Nephron (organoid): Measurements from ENCODE around the gene CLIC5.
A peak's percentile ranks its signal among the peaks of the same experiment; 100 is the strongest.

Source experiments
- H3K27ac Mint-ChIP-seq, 3 experiments: 2 replicates each; pipeline ENCODE4 v1.8.0; 2020; ENCODE audit warnings: mixed read lengths in 3 of 3, mild to moderate bottlenecking in 2 of 3, moderate library complexity in 1 of 3
- H3K27me3 Mint-ChIP-seq: 2 replicates; pipeline ENCODE4 v1.8.0; 2021; ENCODE audit warnings: low read depth, mild to moderate bottlenecking, moderate library complexity, mixed read lengths
- H3K36me3 Mint-ChIP-seq: 2 replicates; pipeline ENCODE4 v1.8.0; 2020; ENCODE audit warnings: low read depth, mixed read lengths
- H3K4me1 Mint-ChIP-seq: 2 replicates; pipeline ENCODE4 v1.8.0; 2020; ENCODE audit warnings: mixed read lengths
- H3K4me3 Mint-ChIP-seq, 3 experiments: 2 replicates each; pipeline ENCODE4 v1.8.0; 2020; ENCODE audit warnings: mild to moderate bottlenecking in 3 of 3, mixed read lengths in 3 of 3, moderate library complexity in 2 of 3
- H3K9me3 Mint-ChIP-seq: 2 replicates; pipeline ENCODE4 v1.8.0; 2020; ENCODE audit warnings: mixed read lengths
- CTCF ChIP-seq, 3 experiments: fragments of 200-600 bp; sonication (generic); IDR thresholded peaks; one replicate each; pipeline ENCODE4 v1.5.0; 2021; ENCODE audit warnings: antibody characterized with exemption in 3 of 3; ENCODE audit not compliant: unreplicated experiment in 3 of 3

The CLIC5 gene

DNA sequence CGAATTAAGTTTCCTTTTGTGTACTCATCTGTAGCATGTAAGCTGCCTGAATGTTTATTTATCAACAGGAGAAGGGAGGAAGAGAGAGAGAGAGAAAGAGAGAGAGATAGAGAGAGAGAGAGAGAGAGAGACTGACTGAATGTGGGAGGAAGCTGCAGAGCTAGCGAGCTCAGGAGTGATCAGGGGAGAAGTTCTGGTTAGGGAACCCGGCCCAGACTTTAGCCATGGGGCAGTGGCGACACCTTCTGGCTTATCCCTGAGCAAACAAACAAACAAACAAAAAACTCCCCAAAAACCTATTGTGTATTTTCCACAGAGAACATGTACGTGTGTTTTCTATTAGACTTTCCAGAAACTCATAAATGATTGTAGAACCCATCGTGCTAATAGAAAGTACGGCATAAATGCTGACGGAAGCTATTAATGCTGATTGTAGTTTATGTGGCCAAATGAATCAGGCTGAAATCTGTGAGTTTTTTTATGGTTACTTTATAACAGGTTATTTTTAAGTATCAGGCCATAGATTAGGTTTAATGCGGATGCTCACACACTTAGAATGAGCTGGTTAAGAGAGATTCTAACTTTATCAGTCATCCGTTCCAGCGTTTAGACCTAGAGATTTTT, 92.8 kb downstream of the CLIC5 start:
- peak; percentile 71 to 78 (median 75) for TF ChIP-seq CTCF (IDR thresholded peaks at IDR 0.05; ENCODE audit: unreplicated experiment in 3 of 3)
- H3K27me3 Mint-ChIP-seq, result peaks cover 22% of the 10 kb centered on the region
- no peaks in the 10 kb centered on the region for H3K36me3 Mint-ChIP-seq
- H3K9me3 Mint-ChIP-seq, result no peaks in the 10 kb centered on the region
- H3K4me1 Mint-ChIP-seq, result peaks cover 20% of the 10 kb centered on the region
- H3K27ac Mint-ChIP-seq, result peak overlapping the region in 2 of 3 experiments; percentile 2 to 63
- H3K4me3 Mint-ChIP-seq, result no peak overlapping the region

GRCh38 chr6:45921691-45922281, 93.9 kb downstream of the CLIC5 start:
- no peak for TF ChIP-seq CTCF (IDR thresholded peaks at IDR 0.05; ENCODE audit: unreplicated experiment in 3 of 3)
- no peak overlapping the region for H3K4me3 Mint-ChIP-seq

DNA sequence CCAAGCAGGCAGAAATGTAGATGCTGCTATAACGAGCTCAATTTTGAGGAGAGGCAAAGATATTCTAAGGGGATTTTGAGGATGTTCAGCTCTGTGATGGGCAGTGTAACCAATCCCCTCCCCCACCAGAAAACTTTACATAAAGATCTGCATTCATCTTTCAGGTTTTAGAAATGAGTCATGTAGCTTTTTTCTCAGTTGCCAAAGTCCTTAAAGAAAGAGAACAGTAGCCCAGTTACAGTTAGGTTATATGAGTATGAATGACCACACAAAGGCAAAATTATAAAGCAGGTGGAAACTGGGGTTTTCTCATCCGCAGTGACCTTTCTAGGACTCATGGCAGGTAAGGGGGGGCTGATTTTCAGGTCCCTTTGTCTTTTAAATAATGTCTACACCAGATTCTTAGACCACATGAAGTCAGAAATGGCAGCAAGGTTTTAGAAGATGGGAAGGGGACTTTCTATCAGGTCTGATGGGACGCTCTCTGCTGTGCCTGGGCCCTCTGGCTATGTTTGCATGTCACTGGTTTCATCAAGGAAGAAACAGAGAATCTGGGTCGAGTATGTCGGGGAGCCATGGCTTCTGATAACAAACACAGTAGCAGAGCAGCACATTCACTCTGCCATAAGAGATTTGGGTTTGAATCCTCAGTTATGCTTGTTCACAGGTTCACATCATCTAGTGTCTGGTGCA, 94.7 kb downstream of the CLIC5 start:
- TF ChIP-seq CTCF (IDR thresholded peaks at IDR 0.05; ENCODE audit: unreplicated experiment in 3 of 3), result no peak
- no peaks in the 10 kb centered on the region for H3K9me3 Mint-ChIP-seq
- peaks cover 5% of the 10 kb centered on the region for H3K36me3 Mint-ChIP-seq
- no peak overlapping the region for H3K27ac Mint-ChIP-seq
- H3K27me3 Mint-ChIP-seq, result peaks cover 11% of the 10 kb centered on the region
- peaks cover 26% of the 10 kb centered on the region for H3K4me1 Mint-ChIP-seq
- H3K4me3 Mint-ChIP-seq, result no peak overlapping the region

More at GRCh38 chr6:45921691-45922281, 93.9 kb downstream of the CLIC5 start:
- H3K27me3 Mint-ChIP-seq, result peaks cover 14% of the 10 kb centered on the region
- peak overlapping the region in 2 of 3 experiments; percentile 36 to 63 for H3K27ac Mint-ChIP-seq
- peaks cover 20% of the 10 kb centered on the region for H3K4me1 Mint-ChIP-seq
- peaks cover under 1% of the 10 kb centered on the region for H3K36me3 Mint-ChIP-seq
- no peaks in the 10 kb centered on the region for H3K9me3 Mint-ChIP-seq

GRCh38 chr6:45917439-45917838, 98.2 kb downstream of the CLIC5 start:
- H3K9me3 Mint-ChIP-seq, result no peaks in the 10 kb centered on the region
- H3K36me3 Mint-ChIP-seq, result peaks cover 9% of the 10 kb centered on the region
- peak overlapping the region in 1 of 3 experiments; percentile 37 for H3K27ac Mint-ChIP-seq
- H3K4me3 Mint-ChIP-seq, result no peak overlapping the region
- H3K4me1 Mint-ChIP-seq, result peaks cover 20% of the 10 kb centered on the region
- peaks cover 11% of the 10 kb centered on the region for H3K27me3 Mint-ChIP-seq
- TF ChIP-seq CTCF (IDR thresholded peaks at IDR 0.05; ENCODE audit: unreplicated experiment in 3 of 3), result no peak

- no peak for TF ChIP-seq CTCF (IDR thresholded peaks at IDR 0.05; ENCODE audit: unreplicated experiment in 3 of 3)
- peak overlapping the region in 1 of 3 experiments; percentile 3 for H3K4me3 Mint-ChIP-seq
- H3K36me3 Mint-ChIP-seq, result peaks cover 9% of the 10 kb centered on the region
- H3K4me1 Mint-ChIP-seq, result peaks cover 17% of the 10 kb centered on the region
- no peaks in the 10 kb centered on the region for H3K9me3 Mint-ChIP-seq
- H3K27ac Mint-ChIP-seq, result peak overlapping the region in 2 of 3 experiments; percentile 8 to 67
- H3K27me3 Mint-ChIP-seq, result peaks cover 11% of the 10 kb centered on the region
Measured at GRCh38 chr6:45916692-45917091, 99.0 kb downstream of the CLIC5 start.
